ENCODE measurements around the gene CADPS2. TPM values are rescaled to one million over a fixed set of nuclear protein-coding genes. Genes with fewer than 3 reads are reported as not detected.

CADPS2 gene
- total RNA-seq, 6 experiments from 2014 or later = 7.6 to 14.7 (median 9.4) TPM

- intact Hi-C loops (cut with DNase I) = no loop called here
- H3K4me1 ChIP-seq = no peaks in the 10 kb centered on the region
- WGBS (ENCODE audit: insufficient coverage, low coverage, low lambda C conversion rate, missing lambda C conversion rate) = 71% methylated on average over 1 of the region's 2 CpGs
- H3K4me3 ChIP-seq = no peak overlapping the region
- TF ChIP-seq CTCF (IDR thresholded peaks at IDR 0.05) (no peak), POLR2A (IDR thresholded peaks at IDR 0.05) (no peak)
- no peaks in the 10 kb centered on the region for H3K36me3 ChIP-seq
- no peaks in the 10 kb centered on the region for H3K27me3 ChIP-seq
- H3K27ac ChIP-seq = no peak overlapping the region
- DNase-seq (no peak), ATAC-seq (no peak)
- no peaks in the 10 kb centered on the region for H3K9me3 ChIP-seq
These were observed 469.9 kb downstream of the CADPS2 start for GRCh38 chr7:122416336-122416735.

- TF ChIP-seq CTCF (IDR thresholded peaks at IDR 0.05) (no peak), POLR2A (IDR thresholded peaks at IDR 0.05) (no peak)
- H3K27me3 ChIP-seq = no peaks in the 10 kb centered on the region
- WGBS (ENCODE audit: insufficient coverage, low coverage, low lambda C conversion rate, missing lambda C conversion rate) = 50% methylated on average over 1 of the region's 1 CpG
- H3K4me3 ChIP-seq = no peak overlapping the region
- intact Hi-C loops (cut with DNase I) = no loop called here
- no peak overlapping the region for H3K27ac ChIP-seq
- no peak for ATAC-seq
- no peaks in the 10 kb centered on the region for H3K36me3 ChIP-seq
- H3K4me1 ChIP-seq = no peaks in the 10 kb centered on the region
- H3K9me3 ChIP-seq = no peaks in the 10 kb centered on the region
- no peak for DNase-seq
These were observed 470.8 kb downstream of the CADPS2 start for GRCh38 chr7:122415510-122415909.

GRCh38 chr7:122413339-122413738 lies 472.9 kb downstream of the CADPS2 start:
- Histone ChIP-seq H3K27ac (no peak overlapping the region), H3K27me3 (no peaks in the 10 kb centered on the region), H3K4me1 (no peaks in the 10 kb centered on the region), H3K9me3 (no peaks in the 10 kb centered on the region), H3K4me3 (no peak overlapping the region), H3K36me3 (no peaks in the 10 kb centered on the region)
- DNase-seq (no peak), ATAC-seq (no peak)
- intact Hi-C loops (cut with DNase I) = no loop called here
- 100% methylated on average over 1 of the region's 1 CpG for WGBS (ENCODE audit: insufficient coverage, low coverage, low lambda C conversion rate, missing lambda C conversion rate)
- no peak for TF ChIP-seq CTCF (IDR thresholded peaks at IDR 0.05)

GRCh38 chr7:122412883-122413282 lies 473.4 kb downstream of the CADPS2 start:
- intact Hi-C loops (cut with DNase I) = no loop called here
- WGBS (ENCODE audit: insufficient coverage, low coverage, low lambda C conversion rate, missing lambda C conversion rate) = 100% methylated on average over 1 of the region's 1 CpG
- DNase-seq = no peak

More at GRCh38 chr7:122412883-122413282, 473.4 kb downstream of the CADPS2 start:
- no peaks in the 10 kb centered on the region for H3K4me1 ChIP-seq
- no peaks in the 10 kb centered on the region for H3K9me3 ChIP-seq
- TF ChIP-seq POLR2A (IDR thresholded peaks at IDR 0.05) (no peak), CTCF (IDR thresholded peaks at IDR 0.05) (no peak)
- no peaks in the 10 kb centered on the region for H3K27me3 ChIP-seq
- H3K36me3 ChIP-seq = no peaks in the 10 kb centered on the region
- no peak overlapping the region for H3K4me3 ChIP-seq
- peak in 1 of 4 donors; percentile 45 for ATAC-seq
- H3K27ac ChIP-seq = no peak overlapping the region

All from right lobe of liver (tissue), 6 donors.